Tibial nerve (tissue), 4 donors: ENCODE data around the gene COX4I2. TPM values are rescaled to one million over a fixed set of nuclear protein-coding genes. Genes with fewer than 3 reads are reported as not detected.

Source experiments
- DNase-seq, 2 donors: peaks; one replicate each; pipeline ENCODE4 v3.0.0-alpha.2; 2019; ENCODE audit warnings: low spot score in 2 of 2
- H3K27ac ChIP-seq, 4 donors: fragments of 200-600 bp; sonication (generic) in 3 of 4; one replicate each; pipeline ENCODE4 v1.5.1; 2017 to 2019; ENCODE audit warnings: mild to moderate bottlenecking in 1 of 4
- H3K27me3 ChIP-seq, 2 donors: fragments of 200-600 bp; sonication (generic) in 1 of 2; one replicate each; pipeline versions ENCODE4 v1.5.1 to v1.6.0; 2017 to 2019
- H3K36me3 ChIP-seq, 3 donors: fragments of 200-600 bp; sonication (generic); one replicate each; pipeline ENCODE4 v1.5.1; 2018 to 2019
- H3K4me1 ChIP-seq, 4 donors: fragments of 200-600 bp; sonication (generic) in 3 of 4; one replicate each; pipeline ENCODE4 v1.5.1; 2017 to 2019
- H3K4me3 ChIP-seq, 4 donors: fragments of 200-600 bp; sonication (generic) in 3 of 4; one replicate each; pipeline ENCODE4 v1.5.1; 2017 to 2019; ENCODE audit warnings: mild to moderate bottlenecking in 1 of 4, moderate library complexity in 1 of 4
- H3K9me3 ChIP-seq, 4 donors: fragments of 200-600 bp; sonication (generic) in 3 of 4; one replicate each; pipeline ENCODE4 v1.5.1; 2017 to 2019
- EP300 ChIP-seq, 2 donors: sonication (generic); formaldehyde crosslinking; IDR thresholded peaks; one replicate each; pipeline ENCODE4 v1.6.1; 2017; ENCODE audit warnings: antibody characterized with exemption in 2 of 2, mild to moderate bottlenecking in 1 of 2
- POLR2A ChIP-seq, 2 donors: fragments of 450-650 bp; IDR thresholded peaks; one replicate each; pipeline ENCODE4 v1.6.1; 2017; ENCODE audit warnings: antibody characterized with exemption in 2 of 2, mild to moderate bottlenecking in 2 of 2, moderate library complexity in 2 of 2
- WGBS, 2 donors: methylation state at CpG; one replicate each; pipeline ENCODE4 v1.1.5; 2018; 5-methylcytosine and 5-hydroxymethylcytosine counted together
- small RNA-seq: library from RNA; depleted of rRNA; stranded (forward); fragments of <200 nt; gene quantifications from one replicate; pipeline ENCODE3, GENCODE V24; 2016
- total RNA-seq, 4 donors: library from RNA; depleted of rRNA; stranded (reverse); fragments of >200 nt; gene quantifications; one replicate each; pipeline ENCODE4 v1.1.0, GENCODE V29; 2016
- TF ChIP-seq, protein P1 (sequence below), 5 experiments: fragments of 200-600 bp in 3 of 5; fragments of 450-650 bp in 2 of 5; sonication (generic) in 3 of 5; IDR thresholded peaks; one replicate each; pipeline ENCODE4 v1.5.1; 2016 to 2019; ENCODE audit warnings: antibody characterized with exemption in 5 of 5, mild to moderate bottlenecking in 3 of 5, moderate library complexity in 2 of 5

Gene COX4I2
- total RNA-seq, 4 donors from 2014 or later = 1.6 to 8.2 (median 4.2) TPM; not detected in 1

DNA sequence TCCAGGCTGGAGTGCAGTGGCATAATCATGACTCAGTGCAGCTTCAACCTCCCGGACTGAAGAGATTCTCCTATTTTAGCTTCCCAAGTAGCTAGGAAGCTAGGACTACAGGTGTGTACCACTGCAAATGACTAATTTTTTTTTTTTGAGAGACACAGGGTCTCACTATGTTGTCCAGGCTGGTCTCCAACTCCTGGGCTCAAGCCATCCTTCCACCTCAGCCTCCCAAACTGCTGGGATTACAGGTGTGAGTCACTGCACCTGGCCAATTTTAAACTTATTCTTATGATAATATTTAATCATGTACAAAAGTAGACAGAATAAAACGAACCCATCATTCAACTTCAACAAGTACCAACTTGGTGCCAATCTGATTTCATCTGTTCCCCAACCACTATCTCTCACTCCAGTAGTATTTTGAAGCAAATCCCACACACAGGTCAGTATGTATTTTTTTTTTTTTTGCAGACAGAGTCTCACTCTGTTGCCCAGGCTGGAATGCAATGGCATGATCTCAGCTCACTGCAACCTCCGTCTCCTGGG, 52.5 kb downstream of the COX4I2 start:
- 81 to 83% methylated on average over 3 of the region's 3 CpGs for WGBS, 2 donors
- H3K4me1 ChIP-seq = peaks cover 0 to 75% (median 25%) of the 10 kb centered on the region in 4 donors

DNA sequence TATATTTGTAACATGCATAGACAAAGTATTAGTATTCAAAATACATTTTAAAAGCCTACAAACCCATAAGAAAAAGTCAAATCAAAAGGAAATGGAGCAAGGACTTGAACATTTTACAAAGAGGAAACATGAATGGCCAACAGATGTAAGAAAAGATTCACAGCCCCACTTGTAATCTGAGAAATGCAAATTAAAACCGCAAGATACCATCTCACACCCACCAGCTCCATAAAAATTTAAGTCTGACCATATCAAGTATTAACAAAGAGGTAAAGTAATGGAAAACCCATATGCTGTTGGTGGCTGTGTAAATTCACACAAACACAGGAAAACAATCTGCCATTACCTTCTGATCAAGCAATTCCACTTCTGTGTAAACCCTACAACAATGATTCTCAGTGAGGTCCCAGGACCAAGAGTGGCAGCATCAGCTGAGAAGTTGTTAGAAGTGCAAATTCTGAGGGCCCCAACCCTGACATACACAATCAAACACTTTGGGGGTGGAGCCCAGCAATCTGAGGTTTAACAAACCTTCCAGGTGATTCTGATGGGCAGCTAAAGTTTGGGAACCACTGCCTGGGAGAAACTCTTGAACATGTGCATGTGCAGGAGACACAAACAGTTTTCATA, 54.0 kb downstream of the COX4I2 start:
- H3K27ac ChIP-seq = peak overlapping the region in 3 of 4 donors; percentile 32 to 72 (median 67)
- H3K9me3 ChIP-seq = no peaks in the 10 kb centered on the region
- no peaks in the 10 kb centered on the region for H3K27me3 ChIP-seq
- 18 to 20% methylated on average over 1 of the region's 1 CpG for WGBS, 2 donors
- H3K4me3 ChIP-seq = no peak overlapping the region
- TF ChIP-seq EP300 (IDR thresholded peaks at IDR 0.05) (no peak), POLR2A (IDR thresholded peaks at IDR 0.05) (no peak)
- TF ChIP-seq, protein P1, sequence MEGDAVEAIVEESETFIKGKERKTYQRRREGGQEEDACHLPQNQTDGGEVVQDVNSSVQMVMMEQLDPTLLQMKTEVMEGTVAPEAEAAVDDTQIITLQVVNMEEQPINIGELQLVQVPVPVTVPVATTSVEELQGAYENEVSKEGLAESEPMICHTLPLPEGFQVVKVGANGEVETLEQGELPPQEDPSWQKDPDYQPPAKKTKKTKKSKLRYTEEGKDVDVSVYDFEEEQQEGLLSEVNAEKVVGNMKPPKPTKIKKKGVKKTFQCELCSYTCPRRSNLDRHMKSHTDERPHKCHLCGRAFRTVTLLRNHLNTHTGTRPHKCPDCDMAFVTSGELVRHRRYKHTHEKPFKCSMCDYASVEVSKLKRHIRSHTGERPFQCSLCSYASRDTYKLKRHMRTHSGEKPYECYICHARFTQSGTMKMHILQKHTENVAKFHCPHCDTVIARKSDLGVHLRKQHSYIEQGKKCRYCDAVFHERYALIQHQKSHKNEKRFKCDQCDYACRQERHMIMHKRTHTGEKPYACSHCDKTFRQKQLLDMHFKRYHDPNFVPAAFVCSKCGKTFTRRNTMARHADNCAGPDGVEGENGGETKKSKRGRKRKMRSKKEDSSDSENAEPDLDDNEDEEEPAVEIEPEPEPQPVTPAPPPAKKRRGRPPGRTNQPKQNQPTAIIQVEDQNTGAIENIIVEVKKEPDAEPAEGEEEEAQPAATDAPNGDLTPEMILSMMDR (IDR thresholded peaks at IDR 0.05) = no peak
- H3K36me3 ChIP-seq = peaks cover 0 to 32% (median 0%) of the 10 kb centered on the region in 3 donors
- DNase-seq = no peak
- H3K4me1 ChIP-seq = peaks cover 0 to 75% (median 37%) of the 10 kb centered on the region in 4 donors

More for the DNA sequence above, 52.5 kb downstream of the COX4I2 start:
- TF ChIP-seq, protein P1 (IDR thresholded peaks at IDR 0.05) = no peak
- TF ChIP-seq EP300 (IDR thresholded peaks at IDR 0.05) (no peak), POLR2A (IDR thresholded peaks at IDR 0.05) (no peak)
- Histone ChIP-seq H3K27ac (peak overlapping the region in 2 of 4 donors; percentile 9 to 72), H3K36me3 (peaks cover 0 to 33% (median 0%) of the 10 kb centered on the region in 3 donors), H3K4me3 (no peak overlapping the region), H3K9me3 (no peaks in the 10 kb centered on the region), H3K27me3 (no peaks in the 10 kb centered on the region)
- DNase-seq = no peak

DNA sequence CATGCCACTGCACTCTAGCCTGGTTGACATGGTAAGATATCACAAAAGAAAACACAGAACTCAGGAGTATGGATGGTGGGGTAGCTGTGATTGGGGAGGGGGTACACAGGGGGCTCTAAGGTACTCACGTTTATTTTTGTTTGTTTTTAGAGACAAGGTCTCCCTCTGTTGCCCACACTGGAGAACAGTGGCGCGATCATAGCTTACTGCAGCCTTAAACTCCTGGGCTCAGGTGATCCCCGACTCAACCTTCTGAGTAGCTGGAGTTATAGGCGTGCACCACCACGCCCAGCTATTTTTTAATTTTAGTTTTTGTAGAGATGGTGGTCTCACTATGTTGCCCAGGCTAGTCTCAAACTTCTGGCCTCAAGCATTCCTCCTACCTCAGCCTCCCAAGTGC, 55.7 kb downstream of the COX4I2 start:
- H3K36me3 ChIP-seq = peaks cover 0 to 18% (median 0%) of the 10 kb centered on the region in 3 donors
- H3K27ac ChIP-seq = peak overlapping the region in 2 of 4 donors; percentile 65 to 94
- H3K4me1 ChIP-seq = peaks cover 0 to 69% (median 40%) of the 10 kb centered on the region in 4 donors
- H3K9me3 ChIP-seq = no peaks in the 10 kb centered on the region
- no peak overlapping the region for H3K4me3 ChIP-seq
- no peak for TF ChIP-seq EP300 (IDR thresholded peaks at IDR 0.05)
- TF ChIP-seq POLR2A (IDR thresholded peaks at IDR 0.05) = no peak
- TF ChIP-seq, protein P1 (IDR thresholded peaks at IDR 0.05) = no peak
- no peaks in the 10 kb centered on the region for H3K27me3 ChIP-seq
- no peak for DNase-seq
- 84% methylated on average over 6 of the region's 6 CpGs for WGBS, 2 donors

DNA sequence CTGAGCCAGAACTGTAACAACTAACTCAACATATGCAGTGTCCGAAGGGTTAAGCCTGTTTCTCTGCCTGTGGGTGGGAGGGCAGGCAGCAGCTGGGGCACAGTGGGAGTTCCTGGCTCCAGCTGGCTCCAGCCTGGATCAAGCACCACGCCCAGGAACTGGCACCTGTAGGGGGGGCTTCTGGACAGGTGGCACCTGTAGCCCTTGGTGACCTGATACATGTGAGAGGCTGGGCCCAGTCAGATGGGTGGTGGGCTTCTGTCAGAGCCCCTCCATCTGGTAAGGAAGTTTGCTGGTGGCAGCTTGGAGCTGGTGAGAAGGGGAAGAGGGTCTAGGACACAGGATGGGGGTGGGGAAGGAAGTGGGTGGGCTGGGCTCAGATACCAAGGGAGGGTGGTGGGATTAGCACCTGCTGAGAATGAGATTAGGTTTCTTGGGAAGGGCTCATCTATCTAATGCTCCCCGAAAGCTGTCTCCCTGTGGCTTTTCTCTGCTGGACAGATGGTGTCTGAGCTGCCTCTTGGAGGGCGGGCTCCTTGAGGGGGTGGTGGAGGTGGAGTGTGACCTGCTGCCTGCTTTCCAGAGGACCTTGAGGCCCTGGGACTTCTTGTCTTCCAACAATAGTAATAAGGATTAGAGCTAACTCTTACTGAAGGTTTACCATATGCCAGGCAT, 56.4 kb downstream of the COX4I2 start:
- peaks cover 0 to 76% (median 47%) of the 10 kb centered on the region in 4 donors for H3K4me1 ChIP-seq
- H3K4me3 ChIP-seq = no peak overlapping the region
- peaks cover 0 to 18% (median 0%) of the 10 kb centered on the region in 3 donors for H3K36me3 ChIP-seq
- TF ChIP-seq POLR2A (IDR thresholded peaks at IDR 0.05) (no peak), EP300 (IDR thresholded peaks at IDR 0.05) (no peak)
- TF ChIP-seq, protein P1 (IDR thresholded peaks at IDR 0.05) = no peak
- no peaks in the 10 kb centered on the region for H3K27me3 ChIP-seq
- WGBS, 2 donors = 68 to 71% methylated on average over 4 of the region's 4 CpGs
- no peaks in the 10 kb centered on the region for H3K9me3 ChIP-seq
- no peak for DNase-seq
- H3K27ac ChIP-seq = peak overlapping the region; percentile 26 to 94 (median 54)

Small RNA genes within 50 kb of the gene (small RNA-seq; reads per million reads assigned to genes)
- gene MIR3193 = not detected

Other genes starting within 250 kb of the COX4I2 start
- gene DEFB119, start 247.3 kb upstream of the COX4I2 start, total RNA-seq = not detected
- gene DEFB121, start 231.7 kb upstream of the COX4I2 start, total RNA-seq = not detected
- not detected for gene DEFB123, start 197.3 kb upstream of the COX4I2 start, total RNA-seq
- gene DEFB124, start 162.8 kb upstream of the COX4I2 start, total RNA-seq = not detected
- gene REM1, start 162.6 kb upstream of the COX4I2 start, total RNA-seq = 10 to 100 TPM in 1 of 4 donors, 1 to 10 TPM in 3; 4.4 to 12.0 (median 5.5) TPM
- 10 to 100 TPM; 54.8 to 86.7 (median 75.8) TPM for gene HM13, start 123.5 kb upstream of the COX4I2 start, total RNA-seq
- 100 to 1,000 TPM; 524 to 962 (median 571) TPM for gene ID1, start 32.6 kb upstream of the COX4I2 start, total RNA-seq
- 100 to 1,000 TPM; 105 to 138 (median 119) TPM for gene BCL2L1, start 85.0 kb downstream of the COX4I2 start, total RNA-seq
- 1 to 10 TPM in 1 of 4 donors, under 1 TPM in 3; 0.21 to 2.7 (median 0.40) TPM for gene TPX2, start 101.4 kb downstream of the COX4I2 start, total RNA-seq
- 1 to 10 TPM in 1 of 4 donors, under 1 TPM in 1, not detected in 2; 0.66 to 1.3 TPM for gene MYLK2, start 181.4 kb downstream of the COX4I2 start, total RNA-seq
- 10 to 100 TPM in 1 of 4 donors, 1 to 10 TPM in 3; 3.0 to 11.8 (median 8.0) TPM for gene FOXS1, start 207.7 kb downstream of the COX4I2 start, total RNA-seq
- 10 to 100 TPM; 31.8 to 61.3 (median 44.6) TPM for gene DUSP15, start 232.6 kb downstream of the COX4I2 start, total RNA-seq
- gene TTLL9, start 232.7 kb downstream of the COX4I2 start, total RNA-seq = 1 to 10 TPM; 2.8 to 3.7 (median 3.1) TPM